Transverse colon (tissue), 4 donors: Measurements from ENCODE around the gene DOCK8.

Source experiments
- EP300 ChIP-seq: sonication (generic); formaldehyde crosslinking; IDR thresholded peaks from one replicate; pipeline ENCODE4 v1.6.1; 2017; ENCODE audit warnings: antibody characterized with exemption, low read depth
- POLR2A ChIP-seq: fragments of 450-650 bp; IDR thresholded peaks from one replicate; pipeline ENCODE4 v1.6.1; 2016; ENCODE audit warnings: antibody characterized with exemption, mild to moderate bottlenecking, moderate library complexity
- POLR2AphosphoS5 ChIP-seq, 3 donors: sonication (generic); formaldehyde crosslinking; IDR thresholded peaks; one replicate each; pipeline ENCODE4 v1.6.1; 2016; ENCODE audit warnings: antibody characterized with exemption in 3 of 3
- TF ChIP-seq, protein P1 (sequence below), 5 experiments: fragments of 200-600 bp in 3 of 5; fragments of 450-650 bp in 2 of 5; sonication (generic) in 3 of 5; IDR thresholded peaks; 1 replicate in 2 of 5; 2 replicates in 3 of 5; pipeline ENCODE4 v1.5.1; 2016 to 2017; ENCODE audit warnings: antibody characterized with exemption in 5 of 5, inconsistent platforms in 3 of 5, mild to moderate bottlenecking in 2 of 5, moderate library complexity in 1 of 5

DNA sequence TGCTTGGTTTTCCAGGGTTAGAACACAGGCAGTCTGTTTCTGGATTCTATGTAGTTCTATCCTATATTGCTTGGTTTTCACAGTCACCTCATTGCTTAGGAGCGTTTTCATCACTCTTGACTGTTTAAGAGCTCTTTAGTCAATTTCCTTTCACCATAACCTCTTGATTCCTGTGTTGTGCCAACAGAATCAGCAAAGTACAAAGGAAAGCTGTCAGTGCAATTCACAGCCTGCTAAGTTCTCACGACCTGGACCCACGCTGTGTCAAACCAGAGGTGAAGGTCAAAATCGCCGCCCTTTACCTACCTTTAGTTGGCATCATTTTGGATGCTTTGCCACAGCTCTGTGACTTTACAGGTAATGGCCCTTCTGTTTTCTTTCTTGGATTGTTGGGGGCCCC, 199.9 kb downstream of the DOCK8 start:
- TF ChIP-seq, protein P1, sequence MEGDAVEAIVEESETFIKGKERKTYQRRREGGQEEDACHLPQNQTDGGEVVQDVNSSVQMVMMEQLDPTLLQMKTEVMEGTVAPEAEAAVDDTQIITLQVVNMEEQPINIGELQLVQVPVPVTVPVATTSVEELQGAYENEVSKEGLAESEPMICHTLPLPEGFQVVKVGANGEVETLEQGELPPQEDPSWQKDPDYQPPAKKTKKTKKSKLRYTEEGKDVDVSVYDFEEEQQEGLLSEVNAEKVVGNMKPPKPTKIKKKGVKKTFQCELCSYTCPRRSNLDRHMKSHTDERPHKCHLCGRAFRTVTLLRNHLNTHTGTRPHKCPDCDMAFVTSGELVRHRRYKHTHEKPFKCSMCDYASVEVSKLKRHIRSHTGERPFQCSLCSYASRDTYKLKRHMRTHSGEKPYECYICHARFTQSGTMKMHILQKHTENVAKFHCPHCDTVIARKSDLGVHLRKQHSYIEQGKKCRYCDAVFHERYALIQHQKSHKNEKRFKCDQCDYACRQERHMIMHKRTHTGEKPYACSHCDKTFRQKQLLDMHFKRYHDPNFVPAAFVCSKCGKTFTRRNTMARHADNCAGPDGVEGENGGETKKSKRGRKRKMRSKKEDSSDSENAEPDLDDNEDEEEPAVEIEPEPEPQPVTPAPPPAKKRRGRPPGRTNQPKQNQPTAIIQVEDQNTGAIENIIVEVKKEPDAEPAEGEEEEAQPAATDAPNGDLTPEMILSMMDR (IDR thresholded peaks at IDR 0.05): no peak
- no peak for TF ChIP-seq POLR2AphosphoS5 (IDR thresholded peaks at IDR 0.05)
- no peak for TF ChIP-seq EP300
- no peak for TF ChIP-seq POLR2A
